OCI-LY3 (cell line): ENCODE measurements around the gene ARHGEF4.

Experiments
- H2AFZ ChIP-seq: fragments of 200-600, 300-600 bp; shearing (Covaris generic); 2 replicates; pipeline ENCODE4 v1.6.0; 2014; ENCODE audit warnings: antibody characterized with exemption, low read depth, low read length
- H3K27ac ChIP-seq: fragments of 200-600, 300-600 bp; sonication (generic); 2 replicates; pipeline ENCODE4 v1.5.1; 2014; ENCODE audit warnings: mild to moderate bottlenecking, low read length, moderate library complexity, mixed read lengths
- H3K27me3 ChIP-seq: fragments of 200-600, 300-600 bp; sonication (generic); 2 replicates; pipeline ENCODE4 v1.6.1; 2014; ENCODE audit warnings: low read depth, low read length, mixed read lengths
- H3K36me3 ChIP-seq: fragments of 200-600, 300-600 bp; sonication (generic); replicated peaks from 2 replicates; pipeline ENCODE3; 2014; ENCODE audit warnings: low read depth, low read length, mixed read lengths
- H3K4me1 ChIP-seq: fragments of 300-600, 200-600 bp; sonication (generic); 2 replicates; pipeline ENCODE4 v1.6.1; 2014; ENCODE audit warnings: low read length, mixed read lengths
- H3K4me2 ChIP-seq: fragments of 200-600, 300-600 bp; sonication (generic); 2 replicates; pipeline ENCODE4 v1.6.1; 2014; ENCODE audit warnings: low read length, mixed read lengths
- H3K4me3 ChIP-seq: fragments of 300-600, 200-600 bp; sonication (generic); 2 replicates; pipeline ENCODE4 v1.5.1; 2014; ENCODE audit warnings: antibody characterized with exemption, mild to moderate bottlenecking, low read length, moderate library complexity
- H3K79me2 ChIP-seq: fragments of 300-600, 200-600 bp; shearing (Covaris generic); 2 replicates; pipeline ENCODE4 v1.6.1; 2014; ENCODE audit warnings: mild to moderate bottlenecking, low read length, mixed read lengths
- H3K9ac ChIP-seq: fragments of 300-600, 200-600 bp; shearing (Covaris generic); 2 replicates; pipeline ENCODE4 v1.6.0; 2014; ENCODE audit warnings: mild to moderate bottlenecking, low read length, moderate library complexity
- H3K9me3 ChIP-seq: fragments of 200-600, 300-600 bp; shearing (Covaris generic); 2 replicates; pipeline ENCODE4 v1.6.1; 2014; ENCODE audit warnings: low read length, mixed read lengths; ENCODE audit not compliant: insufficient read depth
- H4K20me1 ChIP-seq: fragments of 200-600, 300-600 bp; sonication (generic); 2 replicates; pipeline ENCODE4 v1.6.1; 2016; ENCODE audit warnings: low read length, mixed read lengths; ENCODE audit not compliant: insufficient read depth
- EZH2phosphoT487 ChIP-seq: fragments of 200-600 bp; shearing (Covaris generic); IDR thresholded peaks from 2 replicates; pipeline ENCODE4 v1.6.1; 2018; ENCODE audit warnings: antibody characterized with exemption, mixed run types, low read depth
- TF ChIP-seq, protein P1 (sequence below): fragments of 200-600, 300-600 bp; sonication (generic); IDR thresholded peaks from 2 replicates; pipeline ENCODE4 v1.5.1; 2014; ENCODE audit warnings: antibody characterized with exemption, low read length, low read depth

The ARHGEF4 gene

DNA sequence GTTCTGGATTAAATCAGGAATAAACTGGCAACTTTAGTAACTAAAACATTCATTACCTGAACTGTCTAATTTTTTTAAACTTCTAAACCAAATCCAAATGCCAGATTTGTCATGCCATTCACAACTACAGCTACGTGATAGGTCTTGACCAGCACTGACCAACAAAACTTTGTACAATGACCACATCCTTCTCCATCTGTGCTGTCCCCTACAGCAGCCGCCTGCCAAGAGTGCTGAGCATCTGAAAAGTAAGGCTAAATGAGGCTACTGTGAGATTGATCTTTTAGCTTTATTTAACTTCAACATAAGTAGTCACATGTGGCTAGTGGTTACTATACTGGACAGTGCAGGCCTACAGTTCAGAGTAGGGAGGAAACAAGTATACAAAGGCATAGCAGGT, 248.9 kb downstream of the ARHGEF4 start:
- no peak overlapping the region for H2AFZ ChIP-seq
- peaks cover 67% of the 10 kb centered on the region for H3K36me3 ChIP-seq
- no peaks in the 10 kb centered on the region for H3K27me3 ChIP-seq
- no peaks in the 10 kb centered on the region for H3K9me3 ChIP-seq
- peaks cover 98% of the 10 kb centered on the region for H3K79me2 ChIP-seq
- peaks cover 57% of the 10 kb centered on the region for H4K20me1 ChIP-seq
- H3K27ac ChIP-seq, result no peak overlapping the region
- no peak overlapping the region for H3K4me3 ChIP-seq
- H3K4me1 ChIP-seq, result no peaks in the 10 kb centered on the region
- H3K4me2 ChIP-seq, result no peak overlapping the region
- H3K9ac ChIP-seq, result no peak overlapping the region
- TF ChIP-seq, protein P1, sequence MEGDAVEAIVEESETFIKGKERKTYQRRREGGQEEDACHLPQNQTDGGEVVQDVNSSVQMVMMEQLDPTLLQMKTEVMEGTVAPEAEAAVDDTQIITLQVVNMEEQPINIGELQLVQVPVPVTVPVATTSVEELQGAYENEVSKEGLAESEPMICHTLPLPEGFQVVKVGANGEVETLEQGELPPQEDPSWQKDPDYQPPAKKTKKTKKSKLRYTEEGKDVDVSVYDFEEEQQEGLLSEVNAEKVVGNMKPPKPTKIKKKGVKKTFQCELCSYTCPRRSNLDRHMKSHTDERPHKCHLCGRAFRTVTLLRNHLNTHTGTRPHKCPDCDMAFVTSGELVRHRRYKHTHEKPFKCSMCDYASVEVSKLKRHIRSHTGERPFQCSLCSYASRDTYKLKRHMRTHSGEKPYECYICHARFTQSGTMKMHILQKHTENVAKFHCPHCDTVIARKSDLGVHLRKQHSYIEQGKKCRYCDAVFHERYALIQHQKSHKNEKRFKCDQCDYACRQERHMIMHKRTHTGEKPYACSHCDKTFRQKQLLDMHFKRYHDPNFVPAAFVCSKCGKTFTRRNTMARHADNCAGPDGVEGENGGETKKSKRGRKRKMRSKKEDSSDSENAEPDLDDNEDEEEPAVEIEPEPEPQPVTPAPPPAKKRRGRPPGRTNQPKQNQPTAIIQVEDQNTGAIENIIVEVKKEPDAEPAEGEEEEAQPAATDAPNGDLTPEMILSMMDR, result no peak
- TF ChIP-seq EZH2phosphoT487, result no peak

DNA sequence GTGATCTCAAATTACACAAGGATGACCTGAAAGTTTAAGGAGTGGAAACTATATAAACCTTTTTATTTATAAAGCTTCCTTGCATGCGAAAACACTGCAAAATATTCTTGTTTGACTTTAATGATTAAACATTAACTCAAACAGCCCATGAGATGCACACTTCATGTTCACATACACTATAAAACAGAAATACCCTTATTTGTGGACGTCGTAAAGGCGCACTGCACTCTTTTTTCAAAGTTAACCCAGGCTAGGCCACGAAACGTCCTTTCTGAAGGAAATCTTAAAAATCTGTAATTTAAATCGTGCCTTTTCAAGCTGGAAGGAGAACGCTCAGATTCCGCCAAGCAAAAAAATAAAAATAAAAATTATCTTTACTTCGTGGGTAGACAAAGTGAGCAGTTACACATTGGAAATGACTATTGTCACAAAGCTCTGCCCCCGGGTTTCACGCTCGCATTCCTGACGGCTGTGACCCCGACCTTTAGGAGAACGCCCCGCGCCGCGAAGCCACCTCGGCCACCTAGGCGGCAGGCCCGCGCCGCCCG, 255.8 kb downstream of the ARHGEF4 start:
- H3K9me3 ChIP-seq, result no peaks in the 10 kb centered on the region
- no peak overlapping the region for H2AFZ ChIP-seq
- TF ChIP-seq, protein P1, result no peak
- TF ChIP-seq EZH2phosphoT487, result no peak
- H3K27me3 ChIP-seq, result no peaks in the 10 kb centered on the region
- peaks cover 18% of the 10 kb centered on the region for H3K36me3 ChIP-seq
- peak overlapping the region; percentile 73 for H3K9ac ChIP-seq
- peak overlapping the region; percentile 90 for H3K4me3 ChIP-seq
- peak overlapping the region; percentile 42 for H3K27ac ChIP-seq
- peaks cover 23% of the 10 kb centered on the region for H4K20me1 ChIP-seq
- peaks cover 19% of the 10 kb centered on the region for H3K4me1 ChIP-seq
- peak overlapping the region; percentile 80 for H3K4me2 ChIP-seq
- H3K79me2 ChIP-seq, result peaks cover 57% of the 10 kb centered on the region

DNA sequence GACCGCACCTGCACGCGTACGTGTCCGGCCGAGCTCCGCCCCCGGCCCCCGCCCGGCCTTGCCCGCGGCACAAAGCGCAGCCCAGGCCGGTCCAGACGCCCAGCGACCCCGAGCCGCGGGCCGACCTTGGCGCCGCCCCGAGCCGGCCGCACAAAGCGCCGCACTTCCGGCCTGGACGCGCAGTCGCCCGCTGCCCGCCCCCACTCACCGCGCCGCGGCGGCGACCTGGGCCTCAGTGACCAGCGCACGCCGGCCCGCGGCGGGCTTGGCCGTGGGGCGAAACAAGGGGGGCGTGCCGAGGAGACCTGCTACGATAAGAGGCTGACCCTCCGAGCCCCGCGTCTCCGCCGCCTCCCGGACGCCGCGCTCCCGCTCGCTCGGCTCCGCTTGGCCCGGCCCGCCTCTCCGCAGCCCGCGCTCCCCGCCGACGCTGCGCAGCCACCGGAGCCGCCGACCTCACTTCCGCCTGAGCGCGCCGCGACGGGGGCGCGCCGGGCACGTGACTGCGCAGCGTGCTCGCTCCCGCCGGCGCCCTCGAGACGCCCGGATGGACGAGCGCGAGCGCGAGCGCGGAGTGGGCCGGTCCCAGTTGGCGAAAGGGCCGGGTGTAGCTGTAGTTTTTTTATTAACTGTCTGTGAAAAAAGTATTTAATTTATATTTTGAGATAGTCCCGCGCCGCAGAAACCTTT, 256.4 kb downstream of the ARHGEF4 start, which contains the start of gene FAM168B:
TSS of gene FAM168B (minus strand) at position 455 of the 690 bp plus-strand sequence. CDS start 10,814 bp downstream, outside the sequence.
- Histone ChIP-seq H3K9me3 (no peaks in the 10 kb centered on the region), H3K4me1 (peaks cover 19% of the 10 kb centered on the region), H3K27ac (peak within 1 kb of the TSS; percentile 56), H3K9ac (peak within 1 kb of the TSS; percentile 81), H4K20me1 (peaks cover 18% of the 10 kb centered on the region), H3K4me2 (peak within 1 kb of the TSS; percentile 88), H2AFZ (peak within 1 kb of the TSS; percentile 47; the same call in 1 of the 2 replicates), H3K36me3 (peaks cover 12% of the 10 kb centered on the region), H3K27me3 (no peaks in the 10 kb centered on the region), H3K4me3 (peak within 1 kb of the TSS; percentile 90), H3K79me2 (peaks cover 51% of the 10 kb centered on the region)
- TF ChIP-seq, protein P1, result no peak
- TF ChIP-seq EZH2phosphoT487, result no peak

DNA sequence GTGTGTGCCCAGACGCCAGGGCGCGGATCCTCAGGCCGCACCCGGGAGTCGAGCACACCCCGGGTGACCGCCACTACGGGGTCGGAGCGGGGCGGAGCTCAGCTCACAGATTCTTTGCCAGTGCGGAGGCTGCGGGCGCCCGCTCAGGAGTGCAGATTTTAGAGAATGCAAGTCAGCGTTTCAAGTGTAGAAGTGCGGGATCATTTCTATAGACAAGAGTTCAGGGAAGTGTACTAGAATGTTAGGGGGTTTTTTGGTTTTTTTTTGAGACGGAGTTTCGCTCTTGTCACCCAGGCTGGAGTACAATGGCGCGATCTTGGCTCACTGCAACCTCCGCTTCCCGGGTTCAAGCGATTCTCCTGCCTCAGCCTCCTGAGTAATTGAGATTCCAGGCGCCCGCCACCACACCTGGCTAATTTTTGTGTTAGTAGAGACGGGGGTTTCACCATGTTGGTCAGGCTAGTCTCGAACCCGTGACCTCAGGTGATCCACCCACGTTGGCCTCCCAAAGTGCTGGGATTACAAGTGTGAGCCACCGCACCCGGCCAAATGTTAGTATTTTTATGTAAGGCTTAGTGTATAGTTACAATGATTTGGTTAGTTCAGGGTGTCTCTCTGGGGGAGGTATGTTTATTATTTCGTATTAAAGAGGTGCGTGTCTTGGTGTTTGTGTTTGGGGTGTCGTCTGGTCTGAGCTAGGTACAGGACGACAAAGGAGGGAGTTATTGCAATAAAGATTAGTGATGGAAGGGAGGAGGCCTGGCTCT, 257.2 kb downstream of the ARHGEF4 start:
- Histone ChIP-seq H3K4me1 (peaks cover 19% of the 10 kb centered on the region), H3K9ac (peak overlapping the region; percentile 81), H3K9me3 (no peaks in the 10 kb centered on the region), H3K36me3 (peaks cover 6% of the 10 kb centered on the region), H3K4me3 (peak overlapping the region; percentile 90), H3K79me2 (peaks cover 43% of the 10 kb centered on the region), H2AFZ (peak overlapping the region; percentile 47; the same call in 1 of the 2 replicates), H4K20me1 (peaks cover 18% of the 10 kb centered on the region), H3K27ac (peak overlapping the region; percentile 56), H3K27me3 (no peaks in the 10 kb centered on the region), H3K4me2 (peak overlapping the region; percentile 88)
- TF ChIP-seq, protein P1, result no peak
- TF ChIP-seq EZH2phosphoT487, result no peak
